GM23338 (cell line): ENCODE measurements around the gene CAPS. TPM values are rescaled to one million over a fixed set of nuclear protein-coding genes. Genes with fewer than 3 reads are reported as not detected.

ENCODE experiments used
- ATAC-seq: fragments of 200-7000 bp; cut with Tn5 transposase; 3 replicates; pipeline ENCODE4 v1.9.1; 2020
- DNase-seq: peaks from one replicate; pipeline ENCODE4 v3.0.0-alpha.2; 2015; ENCODE audit warnings: low spot score
- H2AFZ ChIP-seq: fragments of 200-600 bp; sonication (generic); 2 replicates; pipeline ENCODE4 v1.8.0; 2016; ENCODE audit warnings: antibody characterized with exemption, mild to moderate bottlenecking, moderate library complexity
- H3F3A ChIP-seq: fragments of 200-600 bp; sonication (generic); replicated peaks from 2 replicates; pipeline ENCODE4 v1.8.0; 2017; ENCODE audit warnings: antibody characterized with exemption, mixed run types, low read depth
- H3K27ac ChIP-seq: fragments of 200-600 bp; sonication (generic); 2 replicates; pipeline ENCODE4 v1.6.1; 2016; ENCODE audit warnings: low read depth
- H3K27me3 ChIP-seq: fragments of 200-600 bp; sonication (generic); 2 replicates; pipeline ENCODE4 v1.8.0; 2016; ENCODE audit warnings: mild to moderate bottlenecking, mixed run types, moderate library complexity; ENCODE audit not compliant: insufficient read depth
- H3K36me3 ChIP-seq: fragments of 200-600 bp; sonication (generic); 2 replicates; pipeline ENCODE4 v1.8.0; 2016; ENCODE audit warnings: mild to moderate bottlenecking; ENCODE audit not compliant: insufficient read depth
- H3K4me1 ChIP-seq: fragments of 200-600 bp; sonication (generic); 2 replicates; pipeline ENCODE4 v1.8.0; 2016; ENCODE audit warnings: mild to moderate bottlenecking, moderate library complexity; ENCODE audit not compliant: insufficient read depth
- H3K4me2 ChIP-seq: fragments of 200-600 bp; sonication (generic); 2 replicates; pipeline ENCODE4 v1.7.1; 2017; ENCODE audit warnings: mixed run types
- H3K4me3 ChIP-seq: fragments of 200-600 bp; sonication (generic); 2 replicates; pipeline ENCODE4 v1.6.1; 2016; ENCODE audit warnings: mixed run types
- H3K79me2 ChIP-seq: fragments of 200-600 bp; sonication (generic); replicated peaks from 2 replicates; pipeline ENCODE4 v1.8.0; 2017; ENCODE audit warnings: mild to moderate bottlenecking; ENCODE audit not compliant: insufficient read depth
- H3K9me2 ChIP-seq: fragments of 200-600 bp; sonication (generic); 2 replicates; pipeline ENCODE4 v1.8.0; 2017; ENCODE audit not compliant: insufficient read depth
- H4K20me1 ChIP-seq: fragments of 200-600 bp; sonication (generic); replicated peaks from 2 replicates; pipeline ENCODE4 v1.8.0; 2017; ENCODE audit warnings: mild to moderate bottlenecking; ENCODE audit not compliant: insufficient read depth
- H3K27ac Mint-ChIP-seq: 2 replicates; pipeline ENCODE4 v1.8.0; 2020; ENCODE audit warnings: inconsistent platforms, mild to moderate bottlenecking, moderate library complexity, mixed read lengths
- H3K27me3 Mint-ChIP-seq: 3 replicates; pipeline ENCODE4 v1.8.0; 2022; ENCODE audit warnings: low read depth, mild to moderate bottlenecking, moderate library complexity, mixed read lengths, inconsistent platforms; ENCODE audit not compliant: insufficient read depth, poor library complexity
- H3K36me3 Mint-ChIP-seq: 3 replicates; pipeline ENCODE4 v1.8.0; 2021; ENCODE audit warnings: low read depth, mild to moderate bottlenecking, inconsistent platforms, moderate library complexity, mixed read lengths
- H3K4me1 Mint-ChIP-seq: 3 replicates; pipeline ENCODE4 v1.8.0; 2020; ENCODE audit warnings: mild to moderate bottlenecking, inconsistent platforms, mixed read lengths
- H3K4me3 Mint-ChIP-seq: 3 replicates; pipeline ENCODE4 v1.8.0; 2021; ENCODE audit warnings: moderate library complexity, mild to moderate bottlenecking, inconsistent platforms, mixed read lengths
- H3K9me3 Mint-ChIP-seq: 3 replicates; pipeline ENCODE4 v1.8.0; 2020; ENCODE audit warnings: moderate library complexity, mild to moderate bottlenecking, inconsistent platforms, mixed read lengths
- CREB1 ChIP-seq: fragments of 250-450 bp; sonication (Bioruptor Pico); IDR thresholded peaks from 2 replicates; pipeline ENCODE4 v1.5.0; 2020; ENCODE audit warnings: low read depth, mild to moderate bottlenecking, moderate library complexity
- CTCF ChIP-seq, 2 experiments: fragments of 200-600 bp in 1 of 2; sonication (generic) in 1 of 2; conservative IDR thresholded peaks; 2 replicates each; pipeline versions ENCODE4 v1.5.1 to v1.6.1; 2016 to 2017; ENCODE audit warnings: antibody characterized with exemption in 2 of 2, low read depth in 2 of 2, mild to moderate bottlenecking in 2 of 2, moderate library complexity in 1 of 2
- ETS1 ChIP-seq: IDR thresholded peaks from 2 replicates; pipeline ENCODE4 v1.6.1; 2016; ENCODE audit warnings: antibody characterized with exemption
- EZH2 ChIP-seq: fragments of 200-600 bp; sonication (generic); IDR thresholded peaks from one replicate; pipeline ENCODE4 v1.8.0; 2017; ENCODE audit warnings: antibody characterized with exemption, mild to moderate bottlenecking, low read depth; ENCODE audit not compliant: unreplicated experiment
- EZH2phosphoT487 ChIP-seq: fragments of 200-600 bp; sonication (generic); IDR thresholded peaks from one replicate; pipeline ENCODE4 v1.8.1; 2018; ENCODE audit warnings: antibody characterized with exemption; ENCODE audit not compliant: unreplicated experiment
- JUNB ChIP-seq: IDR thresholded peaks from one replicate; pipeline ENCODE4 v1.6.1; 2016; ENCODE audit warnings: antibody characterized with exemption; ENCODE audit not compliant: unreplicated experiment
- NANOG ChIP-seq: IDR thresholded peaks from 2 replicates; pipeline ENCODE4 v1.6.1; 2016; ENCODE audit warnings: antibody characterized with exemption, borderline replicate concordance
- POLR2AphosphoS5 ChIP-seq: IDR thresholded peaks from 2 replicates; pipeline ENCODE4 v1.6.1; 2016; ENCODE audit warnings: antibody characterized with exemption, low read depth
- REST ChIP-seq: IDR thresholded peaks from one replicate; pipeline ENCODE4 v1.6.1; 2018; ENCODE audit warnings: antibody characterized with exemption; ENCODE audit not compliant: unreplicated experiment
- STAT1 ChIP-seq: IDR thresholded peaks from one replicate; pipeline ENCODE4 v1.6.1; 2016; ENCODE audit warnings: antibody characterized with exemption; ENCODE audit not compliant: unreplicated experiment
- ZNF114 ChIP-seq: fragments of 250-450 bp; sonication (Bioruptor Pico); IDR thresholded peaks from 2 replicates; pipeline ENCODE4 v1.5.0; 2020; ENCODE audit warnings: mild to moderate bottlenecking, moderate library complexity
- ZNF331 ChIP-seq: fragments of 250-450 bp; sonication (Bioruptor Pico); IDR thresholded peaks from 2 replicates; pipeline ENCODE4 v1.5.0; 2020; ENCODE audit warnings: low read depth, mild to moderate bottlenecking, moderate library complexity
- ZNF462 ChIP-seq: fragments of 250-450 bp; sonication (Bioruptor Pico); IDR thresholded peaks from 2 replicates; pipeline ENCODE4 v1.5.0; 2020; ENCODE audit warnings: mild to moderate bottlenecking, moderate library complexity
- polyA plus RNA-seq: library from polyadenylated mRNA; unstranded; fragments of >200 nt; fragmentation: Nextera tagmentation; extraction: Ambion mirVana; gene quantifications from 2 replicates; pipeline ENCODE4 v1.2.1, GENCODE V29; 2016
- total RNA-seq: library from RNA; depleted of rRNA; stranded (reverse); fragments of >200 nt; shearing (Covaris generic); gene quantifications from 2 replicates; pipeline ENCODE4 v1.2.3, GENCODE V29; 2014

The CAPS gene
- total and polyA plus RNA-seq, 2 experiments from 2014 or later, result 1.5 to 3.2 TPM

- peaks cover 6% of the 10 kb centered on the region for H3K27me3 Mint-ChIP-seq
- no peak for DNase-seq
- ATAC-seq, result no peak
- Histone ChIP-seq H3K4me2 (no peak overlapping the region), H3K9me2 (no peaks in the 10 kb centered on the region), H4K20me1 (no peaks in the 10 kb centered on the region), H3K27ac (no peak overlapping the region), H3K27me3 (no peaks in the 10 kb centered on the region), H3K36me3 (no peaks in the 10 kb centered on the region), H3F3A (no peaks in the 10 kb centered on the region), H2AFZ (no peak overlapping the region), H3K4me3 (no peak overlapping the region), H3K4me1 (no peaks in the 10 kb centered on the region), H3K79me2 (no peaks in the 10 kb centered on the region)
- no peaks in the 10 kb centered on the region for H3K4me1 Mint-ChIP-seq
- no peak overlapping the region for H3K27ac Mint-ChIP-seq
- TF ChIP-seq POLR2AphosphoS5, result no peak
- TF ChIP-seq NANOG, result no peak
- TF ChIP-seq ZNF331 (CRISPR knock-in tag), result no peak
- TF ChIP-seq EZH2, result no peak
- TF ChIP-seq EZH2phosphoT487, result no peak
- TF ChIP-seq ETS1, result no peak
- TF ChIP-seq JUNB, result no peak
- TF ChIP-seq CTCF (conservative IDR thresholded peaks at IDR 0.05; ENCODE audit: low read depth in 2 of 2), result no peak
- TF ChIP-seq REST, result no peak
- no peak for TF ChIP-seq STAT1
- no peak for TF ChIP-seq ZNF462 (CRISPR knock-in tag)
- no peak for TF ChIP-seq CREB1 (CRISPR knock-in tag)
- TF ChIP-seq ZNF114 (CRISPR knock-in tag), result no peak
- H3K36me3 Mint-ChIP-seq, result no peaks in the 10 kb centered on the region; the same call in 2 of the 3 replicates
- H3K4me3 Mint-ChIP-seq, result no peak overlapping the region
- H3K9me3 Mint-ChIP-seq, result no peaks in the 10 kb centered on the region
Measured at GRCh38 chr19:5870986-5871394, 43.1 kb upstream of the CAPS start.
